GM19455 (cell line): Measurements from ENCODE around the gene UBE2Q2.
"Not testable (repeated sequence)": the region's sequence is repeated elsewhere in the genome, so short reads cannot be mapped to it uniquely, and the experiment has no call there.

Experiments used
- ATAC-seq: cut with Tn5 transposase; IDR thresholded peaks from one replicate; pipeline ENCODE4 v1.9.1; 2021; ENCODE audit not compliant: unreplicated experiment

Gene UBE2Q2

DNA sequence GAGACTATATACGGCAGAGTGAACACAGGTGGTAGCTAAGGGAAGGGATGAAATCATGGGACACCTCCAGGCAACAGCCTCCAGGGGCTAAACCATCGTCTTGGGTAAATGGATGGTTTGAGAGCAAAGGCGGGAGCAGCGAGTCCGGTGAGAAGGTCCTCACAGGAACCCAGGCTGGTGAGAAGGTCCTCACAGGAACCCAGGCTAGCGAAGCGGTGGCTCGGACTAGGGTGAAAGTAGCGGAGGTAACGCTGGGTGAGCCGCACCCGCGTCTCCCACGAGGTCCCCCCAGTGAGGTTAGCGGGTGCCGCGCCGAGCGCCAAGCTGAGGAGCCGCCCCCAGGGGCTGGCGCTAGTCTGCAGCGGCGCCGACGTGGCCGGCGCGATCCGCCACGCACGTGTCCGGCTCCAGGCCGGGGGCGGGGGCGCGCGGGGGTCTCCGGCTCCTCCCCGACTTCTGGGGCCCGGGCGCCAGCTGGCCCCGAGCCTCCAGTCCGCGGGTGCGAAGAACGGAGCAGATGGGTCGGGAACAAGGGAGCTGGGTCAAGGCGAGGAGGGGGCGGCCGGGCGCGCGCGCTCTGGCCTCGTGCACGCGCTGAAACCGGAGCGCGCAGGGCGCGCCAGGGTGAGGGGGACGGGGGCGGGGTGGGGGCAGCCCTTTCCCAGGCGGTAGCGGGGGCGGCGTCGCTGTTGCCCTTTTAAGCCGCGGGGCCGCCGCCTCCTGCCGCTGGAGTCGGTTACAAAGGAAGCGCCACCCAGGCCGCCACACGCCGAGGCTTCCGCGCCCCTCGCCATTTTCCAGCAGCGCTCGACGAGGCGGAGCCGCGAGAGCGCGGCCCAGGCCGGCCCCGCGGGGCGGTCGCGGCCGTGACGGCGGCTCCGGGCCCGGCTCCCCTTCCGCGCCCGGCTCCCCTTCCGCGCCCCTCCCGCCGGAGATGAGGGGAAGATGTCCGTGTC lies at the start of gene UBE2Q2:
Gene UBE2Q2, plus strand, starts transcription at position 726 of the 956 bp plus-strand sequence. Its CDS starts 220 bp downstream, at position 946.
- ATAC-seq, result peak; percentile 67

DNA sequence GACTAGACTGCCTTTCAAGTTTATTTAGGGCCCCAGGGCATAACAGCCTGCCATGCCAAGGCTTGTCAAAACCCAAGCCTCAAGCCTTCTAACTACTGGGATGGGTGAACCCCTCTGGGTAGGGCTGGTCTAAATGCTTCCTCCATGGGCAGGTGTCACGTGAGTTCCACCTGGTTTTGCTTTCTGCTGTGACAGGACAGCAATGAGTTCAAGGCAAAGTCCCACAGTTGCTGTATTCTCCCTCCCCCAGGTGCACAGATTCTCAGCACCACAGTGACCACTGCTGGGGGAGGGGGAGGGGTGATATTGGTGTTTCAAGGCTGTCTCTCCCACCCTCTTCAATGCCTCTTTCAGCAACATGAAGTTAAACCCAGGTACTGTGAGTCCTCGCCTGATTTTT lies 46.9 kb upstream of the UBE2Q2 start:
- ATAC-seq, result no peak

DNA sequence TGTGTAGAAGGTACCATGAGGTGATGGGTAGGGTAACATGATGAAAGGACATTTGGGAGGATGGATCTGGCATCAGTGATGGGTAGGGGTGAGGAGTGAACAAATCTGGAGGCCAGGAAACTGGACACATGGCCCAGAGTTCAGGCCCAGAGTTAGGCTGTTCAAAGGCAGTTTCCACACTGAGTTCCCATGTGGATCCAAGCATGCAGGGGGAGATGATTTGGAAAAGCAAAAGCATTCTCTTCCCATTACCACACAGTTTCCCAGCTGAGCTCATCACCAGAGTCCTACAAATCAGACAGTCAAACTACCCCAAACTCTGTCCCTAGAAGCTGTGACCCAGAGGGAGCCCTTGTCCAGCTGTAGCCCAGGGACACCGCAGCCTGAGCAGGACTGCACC lies 46.1 kb upstream of the UBE2Q2 start:
- ATAC-seq, result not testable (repeated sequence)

DNA sequence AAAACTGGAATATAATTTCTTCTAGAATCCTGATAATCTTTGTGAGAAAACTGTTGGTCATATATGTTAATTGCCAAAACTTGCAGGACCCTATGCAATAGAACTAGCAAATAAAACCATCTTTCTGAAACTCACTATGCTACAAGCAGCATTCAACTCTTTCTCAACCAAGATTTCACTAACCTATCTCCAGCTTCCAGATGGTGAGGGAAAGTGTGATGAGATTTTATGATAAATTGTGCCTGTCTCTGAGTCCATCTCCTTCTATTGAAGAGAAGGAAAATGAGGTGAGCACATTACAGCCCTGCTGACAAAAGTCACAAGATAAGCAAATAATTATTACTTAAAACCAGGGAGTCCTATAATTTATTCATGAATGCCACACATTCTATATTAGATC lies 44.1 kb upstream of the UBE2Q2 start:
- no peak for ATAC-seq

DNA sequence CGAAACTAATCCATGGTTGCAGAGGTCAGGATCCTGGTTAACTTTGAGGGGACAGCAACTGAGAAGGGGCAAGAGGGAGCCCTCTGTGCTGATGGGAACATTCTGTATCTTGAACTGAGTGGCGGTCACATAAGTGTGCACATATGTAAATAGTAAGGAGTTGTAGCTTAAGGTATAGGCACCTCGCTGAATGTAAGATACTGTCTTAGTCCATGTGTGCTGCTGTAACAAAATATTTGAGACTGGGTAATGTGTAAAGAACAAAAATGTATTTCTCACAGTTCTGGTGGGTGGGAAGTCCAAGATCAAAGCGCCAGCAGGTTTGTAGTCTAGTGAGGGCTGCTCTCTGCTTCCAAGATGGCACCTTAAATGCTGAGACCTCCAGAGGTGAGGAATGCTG lies 42.8 kb upstream of the UBE2Q2 start:
- ATAC-seq, result not testable (repeated sequence)

DNA sequence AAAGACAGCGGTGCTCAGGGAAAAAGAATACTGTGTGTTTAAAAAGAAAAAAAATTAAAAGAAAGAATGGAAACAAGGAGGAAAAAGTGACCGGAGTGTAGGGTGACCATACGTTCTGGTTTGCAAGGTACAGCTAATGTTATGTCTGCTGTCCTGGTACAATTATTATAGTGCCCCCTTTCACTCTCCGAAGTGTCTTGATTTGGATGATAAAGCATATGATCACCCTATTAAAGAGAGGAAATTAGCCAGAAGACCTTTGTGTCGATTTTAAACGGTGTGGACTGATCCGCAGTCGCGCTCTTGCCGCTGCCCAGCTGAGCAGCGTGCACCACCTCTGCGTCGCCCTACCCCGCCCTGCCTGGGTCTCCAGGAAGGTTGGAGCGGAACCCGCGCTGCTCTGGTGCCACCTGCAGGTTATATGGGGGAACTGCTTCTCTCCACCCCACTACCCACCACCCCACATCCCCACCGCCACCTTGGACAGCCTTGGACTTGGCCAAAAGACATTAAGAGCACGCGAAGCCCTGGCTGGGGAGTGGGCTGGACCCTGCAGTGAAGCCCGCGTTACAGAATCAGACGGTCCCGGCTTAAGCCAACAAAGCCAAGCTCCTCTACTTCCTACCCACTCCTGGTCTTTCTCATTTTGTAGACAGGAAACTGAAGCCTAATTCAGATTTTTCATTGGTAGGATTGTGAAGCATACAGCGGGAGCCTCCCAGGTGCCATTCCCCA lies 41.2 kb upstream of the UBE2Q2 start:
- peak; percentile 73 for ATAC-seq

DNA sequence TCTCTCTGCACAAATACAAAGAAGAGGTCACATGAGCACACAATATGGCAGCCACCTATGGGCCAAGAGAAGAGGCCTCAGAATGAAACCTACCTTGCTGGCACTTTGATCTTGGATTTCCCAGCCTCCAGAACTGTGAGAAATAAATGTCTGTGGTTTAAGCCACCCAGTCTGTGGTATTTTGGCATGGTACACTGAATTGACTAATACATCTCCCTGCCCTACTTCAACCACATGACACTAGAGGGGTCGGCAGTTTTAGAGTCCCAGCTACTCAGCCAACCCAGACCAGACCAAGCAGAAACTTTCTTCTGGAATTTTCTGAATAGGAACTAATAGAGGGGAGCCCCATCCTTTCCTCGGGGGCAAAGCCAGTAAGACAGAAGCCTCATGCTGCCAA lies 35.8 kb upstream of the UBE2Q2 start:
- not testable (repeated sequence) for ATAC-seq

DNA sequence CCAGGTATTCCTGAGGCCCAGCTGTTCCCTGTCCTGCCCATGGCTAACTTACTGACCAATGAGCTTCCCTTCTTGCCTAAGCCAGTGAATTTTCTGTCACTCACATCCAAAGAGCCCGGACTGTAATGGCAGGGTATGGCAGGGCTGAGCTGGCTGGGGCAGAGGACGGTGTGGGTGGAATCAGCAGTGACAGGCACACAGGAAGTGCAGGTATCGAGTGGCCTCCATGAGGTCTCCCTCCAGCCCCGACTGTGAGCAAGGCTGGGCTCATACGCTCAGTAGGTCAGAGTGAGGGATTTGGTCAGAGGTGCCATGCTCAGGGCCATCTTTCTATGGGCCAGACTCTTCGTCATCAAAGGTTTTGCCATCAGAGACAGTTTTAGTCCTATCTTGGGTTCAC lies 35.2 kb upstream of the UBE2Q2 start:
- not testable (repeated sequence) for ATAC-seq

DNA sequence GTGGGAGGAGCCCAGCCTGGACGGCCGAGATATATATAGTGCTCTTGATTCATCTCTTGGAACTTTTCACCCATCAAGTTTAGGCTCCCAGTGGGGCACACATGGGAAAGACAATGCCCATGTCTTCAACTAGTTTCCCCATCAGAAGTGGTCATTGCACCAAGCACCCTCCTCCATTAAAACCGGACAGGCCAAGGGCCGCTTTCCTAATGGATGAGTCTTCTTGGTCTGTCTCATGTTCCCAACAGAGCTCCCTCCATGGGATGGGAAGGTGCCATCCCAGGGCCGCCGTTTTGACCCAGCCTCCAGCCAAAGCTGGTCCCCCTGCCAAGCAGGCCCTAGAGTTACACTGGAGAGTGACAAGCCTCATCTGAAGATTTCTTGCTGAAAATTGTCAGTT lies 34.7 kb upstream of the UBE2Q2 start:
- no peak for ATAC-seq

DNA sequence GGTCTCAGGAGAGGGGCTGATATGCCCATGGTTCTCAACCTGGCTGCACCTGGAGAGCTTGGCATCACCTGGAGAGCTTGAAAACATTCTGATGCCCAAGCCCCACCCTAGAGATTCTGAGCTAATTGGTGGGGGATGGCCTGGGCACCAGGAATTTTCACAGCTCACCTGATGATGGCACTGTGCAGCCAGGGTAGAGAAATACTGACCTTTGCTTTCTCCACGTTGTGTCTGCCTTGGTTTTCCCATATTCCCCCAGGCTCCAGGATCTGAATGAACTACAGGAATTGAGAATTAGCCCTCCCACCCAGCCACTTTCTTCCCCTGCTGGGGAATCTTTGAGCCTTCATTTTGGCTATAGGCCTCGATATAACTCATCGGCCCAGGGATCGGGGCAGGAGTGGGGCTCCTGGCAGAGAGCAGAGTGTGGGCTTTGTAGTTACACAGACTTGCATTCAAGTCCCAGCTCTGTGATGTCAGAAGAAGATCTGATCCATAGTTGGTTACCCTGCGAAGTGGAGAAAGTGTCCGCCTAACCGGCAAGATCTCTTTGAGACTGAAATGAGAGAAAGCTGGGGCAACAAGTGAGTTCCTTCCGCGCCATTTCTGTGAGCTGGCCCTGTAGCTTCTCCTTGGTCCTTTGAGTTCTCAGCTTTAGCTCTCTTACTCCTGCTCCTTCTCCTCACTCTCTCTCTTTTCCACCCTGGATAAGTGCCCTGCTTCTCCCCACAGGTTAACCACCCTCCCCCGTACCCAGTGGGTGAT lies 33.1 kb upstream of the UBE2Q2 start:
- ATAC-seq, result no peak

DNA sequence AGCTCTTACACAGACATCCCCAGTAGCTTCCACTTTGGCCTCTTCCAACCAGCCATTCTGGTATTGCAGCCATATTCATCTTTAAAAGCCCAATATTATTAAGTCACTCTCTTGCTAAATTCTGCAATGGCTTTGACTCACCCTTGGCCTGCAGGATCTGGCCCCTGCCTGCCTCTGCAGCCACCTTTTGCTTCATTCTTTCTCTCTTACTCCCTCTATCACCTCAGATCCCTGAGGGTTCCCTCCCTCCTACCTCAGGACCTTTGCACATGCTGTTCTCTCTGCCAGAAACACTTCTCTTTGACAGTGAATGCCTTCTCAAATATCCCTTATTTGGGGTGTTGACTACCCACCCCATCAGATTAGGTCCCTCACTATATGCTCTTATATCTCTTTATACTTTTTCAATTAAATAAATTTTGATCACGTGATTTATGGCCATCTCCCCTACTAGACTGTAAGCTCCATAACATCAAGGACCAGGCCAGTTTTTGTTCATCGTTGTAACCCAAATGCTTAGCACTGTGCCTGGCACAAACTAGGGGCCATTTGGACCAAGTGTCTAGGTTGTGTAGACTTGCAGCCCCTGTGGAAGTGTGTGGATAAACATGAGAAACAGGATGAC lies 32.3 kb upstream of the UBE2Q2 start:
- ATAC-seq, result no peak

DNA sequence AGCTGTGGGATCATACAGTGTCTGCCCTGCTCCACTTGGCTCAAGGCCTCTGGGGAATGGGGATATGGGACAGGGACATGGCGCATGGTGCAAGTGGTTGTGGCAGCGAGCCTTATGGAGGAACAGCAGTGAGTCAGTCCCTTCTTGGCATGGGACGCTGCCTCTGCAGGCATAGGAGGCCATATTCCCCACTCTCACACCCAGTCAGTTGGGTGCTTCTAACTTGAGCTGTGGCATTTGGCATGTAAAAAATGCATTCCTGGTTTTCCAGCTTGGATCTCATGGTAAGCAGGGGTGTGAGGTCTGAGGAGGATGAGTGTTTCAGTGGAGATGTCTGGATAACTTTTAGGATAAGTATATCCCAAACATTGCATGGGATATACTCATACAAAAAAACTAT lies 31.6 kb upstream of the UBE2Q2 start:
- ATAC-seq, result no peak

DNA sequence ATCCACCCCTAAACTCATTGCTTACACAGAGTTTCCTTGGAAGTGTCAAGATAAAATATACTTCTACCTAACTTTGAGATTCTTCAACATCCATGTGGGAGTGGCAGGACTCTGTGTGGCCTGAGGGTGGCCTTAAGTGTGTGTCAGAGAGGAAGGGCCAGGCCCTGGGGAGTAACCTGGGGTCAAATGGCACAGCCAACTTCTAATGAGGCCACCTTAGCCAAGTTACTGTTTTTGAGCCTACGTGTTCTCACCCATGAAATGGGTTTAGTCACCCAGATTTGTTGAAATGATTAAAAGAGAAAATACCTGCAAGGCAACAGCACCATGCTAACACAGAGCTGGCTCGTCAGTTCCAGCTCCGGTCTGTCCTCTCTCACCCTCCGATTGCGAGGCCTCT lies 28.5 kb upstream of the UBE2Q2 start:
- no peak for ATAC-seq

DNA sequence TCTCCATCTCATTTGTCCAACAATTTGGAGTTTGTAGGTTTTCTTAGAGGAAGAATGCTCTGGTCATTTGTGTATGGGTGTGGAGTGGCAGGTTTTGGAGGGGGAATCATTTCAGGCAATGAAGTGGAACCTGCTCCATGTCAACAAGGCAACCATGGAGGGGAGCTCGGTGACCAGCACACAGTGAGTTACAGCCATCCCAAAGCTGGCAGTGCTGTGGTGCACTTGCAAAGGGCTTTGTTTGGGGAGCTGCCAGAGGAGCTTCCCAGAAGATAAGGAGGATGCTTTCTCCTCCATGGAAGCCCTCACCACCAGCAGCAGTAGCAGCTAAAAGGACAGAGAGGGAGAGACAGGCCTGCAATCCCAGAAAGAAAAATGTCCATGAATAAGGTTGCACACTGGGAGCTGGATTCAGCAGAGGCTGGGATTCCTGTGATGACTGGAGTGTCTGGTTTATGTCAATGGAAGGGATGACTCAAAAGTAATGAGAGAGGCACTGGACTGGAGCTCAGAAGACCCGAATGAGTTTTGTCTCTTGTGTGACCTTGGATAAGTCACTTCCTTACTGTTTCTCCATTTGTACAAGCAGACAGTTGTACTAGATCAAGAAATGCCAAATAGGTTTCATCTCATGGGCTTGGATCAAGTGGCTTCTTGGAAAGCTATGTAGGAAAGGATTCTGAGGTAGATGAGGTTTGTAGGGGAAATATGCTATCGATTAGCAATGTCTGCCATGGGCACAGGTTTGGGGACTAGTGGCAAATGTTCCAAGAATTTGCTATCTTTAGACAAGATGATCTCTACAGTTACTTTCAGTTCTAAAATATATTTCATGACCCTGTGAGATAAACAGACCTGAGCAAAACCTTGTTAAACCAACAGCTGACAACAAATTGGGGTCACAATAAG lies 27.2 kb upstream of the UBE2Q2 start:
- ATAC-seq, result no peak

DNA sequence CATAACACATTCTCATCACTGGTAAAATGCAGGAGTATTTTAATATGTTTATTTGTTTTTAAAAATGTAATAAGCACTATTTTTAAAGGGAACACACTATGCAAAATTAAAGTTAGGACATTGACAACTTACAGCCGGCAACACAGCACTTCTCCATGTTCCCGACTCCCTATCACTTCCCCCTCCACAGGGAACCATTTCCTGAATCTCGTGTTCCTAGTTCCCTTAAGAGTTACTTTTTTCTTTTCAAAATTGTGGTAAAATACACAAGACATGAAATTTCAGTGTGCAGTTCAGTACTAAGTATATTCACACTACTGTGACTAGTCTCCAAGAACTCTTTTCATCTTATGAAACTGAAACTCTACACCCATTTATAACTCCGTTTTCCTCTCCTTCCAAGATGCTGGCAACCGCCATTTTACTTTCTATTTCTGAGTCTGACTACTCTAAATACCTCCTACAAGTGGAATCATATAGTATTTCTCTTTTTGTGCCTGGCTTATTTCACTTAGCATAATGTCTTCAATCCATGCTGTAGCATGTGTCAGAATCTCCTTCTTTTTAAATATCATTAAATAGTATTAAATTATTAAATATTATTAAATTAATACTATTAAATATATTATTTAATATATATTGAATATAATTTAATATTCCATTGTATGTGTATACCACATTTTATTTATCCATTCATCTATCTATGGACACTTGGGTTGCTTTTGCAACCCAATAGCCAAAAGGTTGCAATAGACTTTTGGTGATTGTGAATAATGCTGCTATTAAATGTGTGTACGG lies 25.9 kb upstream of the UBE2Q2 start:
- no peak for ATAC-seq

DNA sequence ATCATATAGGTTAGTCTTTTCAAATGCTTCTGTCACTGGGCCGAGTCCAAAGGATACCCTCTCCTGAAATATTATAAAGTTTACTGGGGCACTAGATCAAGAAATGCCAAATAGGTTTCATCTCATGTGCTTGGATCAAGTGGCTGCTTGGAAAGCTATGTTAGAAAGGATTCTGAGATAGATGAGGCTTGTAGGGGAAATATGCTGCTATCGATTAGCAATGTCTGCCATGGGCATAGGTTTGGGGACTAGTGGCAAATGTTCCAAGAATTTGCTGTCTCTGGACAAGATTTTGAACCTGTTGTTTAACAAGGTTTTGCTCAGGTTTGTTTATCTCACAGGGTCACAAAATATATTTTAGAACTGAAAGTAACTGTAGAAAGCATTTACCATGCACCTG lies 23.0 kb upstream of the UBE2Q2 start:
- ATAC-seq, result no peak

DNA sequence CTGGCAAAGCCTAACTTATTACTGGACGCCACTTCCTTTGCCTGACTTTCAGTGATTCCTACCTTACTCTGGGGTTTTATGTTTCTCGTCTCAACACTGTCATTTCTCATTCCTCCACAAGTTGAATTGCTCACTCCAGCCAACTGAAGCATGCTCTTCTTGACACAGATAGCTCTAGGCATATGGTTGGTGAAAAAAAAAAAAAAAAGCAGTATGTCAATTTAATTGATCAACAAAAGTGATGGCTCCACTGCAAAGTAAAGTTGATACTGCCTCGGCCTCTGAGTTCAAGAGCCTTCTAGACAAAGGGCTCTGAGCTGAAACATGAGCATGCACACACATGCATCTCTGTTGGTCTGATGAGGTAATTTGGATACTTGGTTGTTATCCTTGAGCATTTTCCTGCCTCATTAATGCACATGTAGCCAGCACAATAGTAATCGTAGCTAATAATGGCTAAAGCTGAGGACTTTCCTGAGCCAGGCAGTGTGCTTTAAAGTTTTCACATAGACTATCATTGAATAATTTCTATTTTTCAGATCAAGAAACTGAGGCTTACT lies 21.4 kb upstream of the UBE2Q2 start:
- no peak for ATAC-seq

DNA sequence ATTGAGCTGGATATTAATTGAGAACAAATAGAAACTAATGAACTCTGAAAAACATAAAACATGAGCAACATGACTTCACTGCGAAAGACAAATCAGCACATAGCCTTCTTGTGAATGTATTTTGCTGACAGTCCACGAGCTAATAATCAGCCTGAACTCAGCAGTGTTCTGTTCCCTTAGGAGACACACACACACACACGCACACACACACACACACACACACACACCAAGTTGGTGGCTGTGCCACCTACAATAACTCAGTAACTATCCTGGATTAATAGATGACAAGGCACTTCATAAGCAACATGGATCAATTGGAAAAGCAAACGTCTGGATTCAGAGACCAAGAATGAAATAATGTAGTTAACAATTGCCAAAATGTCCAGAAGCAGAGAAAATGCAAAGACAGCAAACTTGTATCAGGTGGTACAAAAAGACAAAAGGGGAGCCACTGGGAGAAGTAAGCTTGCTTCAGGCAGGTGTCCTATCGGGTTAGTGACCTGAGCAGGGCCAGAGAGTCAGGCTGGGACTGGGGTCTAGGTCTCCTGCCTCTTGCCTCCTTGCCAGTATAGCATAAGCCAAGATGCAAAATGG lies 20.5 kb upstream of the UBE2Q2 start:
- no peak for ATAC-seq
